ENCODE results near the gene C12orf75. TPM values are rescaled to one million over a fixed set of nuclear protein-coding genes. Genes with fewer than 3 reads are reported as not detected.

Gene C12orf75
- total RNA-seq, 1 donor from 2014 or later: 276 TPM

DNA sequence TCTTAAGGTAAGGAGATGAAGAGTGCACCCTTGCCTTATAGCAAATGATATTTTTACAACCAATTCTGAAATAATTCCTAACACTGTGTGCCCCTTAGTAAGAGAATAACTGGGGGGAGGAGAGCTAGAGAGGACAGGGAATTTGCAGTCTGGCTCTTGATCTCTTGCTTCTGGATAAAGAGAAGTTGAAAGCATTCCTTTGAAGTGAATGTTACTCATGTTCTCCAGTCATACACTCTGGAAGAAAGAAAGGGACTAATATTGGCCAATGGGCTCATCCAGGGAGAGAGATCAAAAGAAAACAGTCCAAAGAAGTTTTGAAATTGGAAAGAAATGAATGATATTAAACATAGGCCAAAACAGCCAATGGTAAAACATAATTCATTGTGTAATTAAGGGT is 25.3 kb downstream of the C12orf75 start:
- H3K4me3 ChIP-seq (ENCODE audit: low read depth, low read length): no peak overlapping the region
- DNase-seq (ENCODE audit: low read depth): no peak
- no peak for TF ChIP-seq CTCF (IDR thresholded peaks at IDR 0.05; ENCODE audit: insufficient read depth, low read length, poor library complexity, severe bottlenecking)
- no peaks in the 10 kb centered on the region for H3K27me3 ChIP-seq (ENCODE audit: control insufficient read depth, insufficient read depth, low read length)
- no peaks in the 10 kb centered on the region for H3K36me3 ChIP-seq (ENCODE audit: control insufficient read depth, insufficient read depth, low read length)

DNA sequence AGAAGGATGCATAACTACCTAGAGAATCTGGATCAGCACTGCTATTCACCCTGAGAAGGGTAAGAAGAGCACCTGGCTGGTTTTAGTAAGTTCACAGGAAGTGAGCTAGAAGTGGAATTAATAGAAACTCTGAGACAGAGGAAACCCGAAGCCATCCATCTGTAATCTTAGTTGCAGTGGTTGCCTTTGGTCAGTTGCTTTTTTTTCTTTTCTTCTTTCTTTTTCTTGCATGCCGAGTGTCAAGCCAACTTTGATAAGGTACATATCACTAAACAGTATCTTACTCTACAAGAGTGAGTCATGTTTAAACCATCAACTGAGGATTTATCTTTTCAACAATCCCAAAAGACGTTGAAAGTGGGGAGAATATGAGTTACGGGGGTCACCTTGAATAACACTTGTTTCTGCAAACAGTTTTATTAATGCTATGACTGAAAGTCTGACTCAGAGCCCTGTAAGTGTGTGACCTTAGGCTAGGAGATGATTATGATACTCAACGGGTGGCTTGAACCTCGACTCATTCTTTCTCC is 26.7 kb downstream of the C12orf75 start:
- DNase-seq (ENCODE audit: low read depth): no peak
- no peaks in the 10 kb centered on the region for H3K36me3 ChIP-seq (ENCODE audit: control insufficient read depth, insufficient read depth, low read length)
- no peaks in the 10 kb centered on the region for H3K27me3 ChIP-seq (ENCODE audit: control insufficient read depth, insufficient read depth, low read length)
- H3K4me3 ChIP-seq (ENCODE audit: low read depth, low read length): no peak overlapping the region
- TF ChIP-seq CTCF (IDR thresholded peaks at IDR 0.05; ENCODE audit: insufficient read depth, low read length, poor library complexity, severe bottlenecking): no peak

GRCh38 chr12:105358789-105359188 is 28.3 kb downstream of the C12orf75 start:
- H3K36me3 ChIP-seq (ENCODE audit: control insufficient read depth, insufficient read depth, low read length): no peaks in the 10 kb centered on the region
- TF ChIP-seq CTCF (IDR thresholded peaks at IDR 0.05; ENCODE audit: insufficient read depth, low read length, poor library complexity, severe bottlenecking): no peak
- DNase-seq (ENCODE audit: low read depth): no peak
- no peaks in the 10 kb centered on the region for H3K27me3 ChIP-seq (ENCODE audit: control insufficient read depth, insufficient read depth, low read length)
- H3K4me3 ChIP-seq (ENCODE audit: low read depth, low read length): no peak overlapping the region

GRCh38 chr12:105359856-105360255 is 29.4 kb downstream of the C12orf75 start:
- H3K36me3 ChIP-seq (ENCODE audit: control insufficient read depth, insufficient read depth, low read length): no peaks in the 10 kb centered on the region
- no peaks in the 10 kb centered on the region for H3K27me3 ChIP-seq (ENCODE audit: control insufficient read depth, insufficient read depth, low read length)
- no peak overlapping the region for H3K4me3 ChIP-seq (ENCODE audit: low read depth, low read length)
- no peak for TF ChIP-seq CTCF (IDR thresholded peaks at IDR 0.05; ENCODE audit: insufficient read depth, low read length, poor library complexity, severe bottlenecking)
- DNase-seq (ENCODE audit: low read depth): no peak

GRCh38 chr12:105363890-105364289 is 33.4 kb downstream of the C12orf75 start:
- DNase-seq (ENCODE audit: low read depth): no peak
- Histone ChIP-seq H3K4me3 (ENCODE audit: low read depth, low read length) (no peak overlapping the region), H3K36me3 (ENCODE audit: control insufficient read depth, insufficient read depth, low read length) (peaks cover 4% of the 10 kb centered on the region), H3K27me3 (ENCODE audit: control insufficient read depth, insufficient read depth, low read length) (no peaks in the 10 kb centered on the region)
- no peak for TF ChIP-seq CTCF (IDR thresholded peaks at IDR 0.05; ENCODE audit: insufficient read depth, low read length, poor library complexity, severe bottlenecking)

- peaks cover 4% of the 10 kb centered on the region for H3K36me3 ChIP-seq (ENCODE audit: control insufficient read depth, insufficient read depth, low read length)
- DNase-seq (ENCODE audit: low read depth): no peak
- no peak for TF ChIP-seq CTCF (IDR thresholded peaks at IDR 0.05; ENCODE audit: insufficient read depth, low read length, poor library complexity, severe bottlenecking)
- H3K4me3 ChIP-seq (ENCODE audit: low read depth, low read length): no peak overlapping the region
- no peaks in the 10 kb centered on the region for H3K27me3 ChIP-seq (ENCODE audit: control insufficient read depth, insufficient read depth, low read length)
Observed at GRCh38 chr12:105365231-105365630, 34.7 kb downstream of the C12orf75 start.

Data from kidney epithelial cell (primary cell).